Psoas muscle (tissue), 8 donors: Measurements from ENCODE around the gene ANKRD42. TPM values are rescaled to one million over a fixed set of nuclear protein-coding genes. Genes with fewer than 3 reads are reported as not detected.
A peak's percentile ranks its signal among the peaks of the same experiment; 100 is the strongest.

ENCODE experiments used
- ATAC-seq, 4 donors: fragments of 200-7000 bp; cut with Tn5 transposase; one replicate each; pipeline ENCODE4 v1.9.1; 2020; ENCODE audit warnings: moderate library complexity in 3 of 4, mild to moderate bottlenecking in 2 of 4
- DNase-seq, 2 donors: peaks; one replicate each; pipeline ENCODE4 v3.0.0-alpha.2; 2020
- H3K27ac ChIP-seq: fragments of 200-600 bp; one replicate; pipeline ENCODE4 v1.8.0; 2022
- H3K27me3 ChIP-seq, 3 donors: fragments of 200-600 bp in 1 of 3; one replicate each; pipeline versions ENCODE4 v1.6.1 to v1.8.0; 2013 to 2022; ENCODE audit warnings: low read length in 2 of 3, mild to moderate bottlenecking in 2 of 3, moderate library complexity in 1 of 3; ENCODE audit not compliant: insufficient read depth in 3 of 3
- H3K36me3 ChIP-seq, 2 donors: fragments of 200-600 bp in 1 of 2; one replicate each; pipeline versions ENCODE4 v1.6.1 to v1.8.0; 2013 to 2022; ENCODE audit warnings: low read depth in 1 of 2, mild to moderate bottlenecking in 1 of 2, moderate library complexity in 1 of 2; ENCODE audit not compliant: insufficient read depth in 1 of 2
- H3K4me1 ChIP-seq: fragments of 200-600 bp; one replicate; pipeline ENCODE4 v1.8.0; 2022
- H3K4me3 ChIP-seq: fragments of 200-600 bp; one replicate; pipeline ENCODE4 v1.8.0; 2022; ENCODE audit warnings: mild to moderate bottlenecking
- H3K9me3 ChIP-seq: fragments of 200-600 bp; one replicate; pipeline ENCODE4 v1.8.0; 2022
- WGBS, 3 donors: extraction: QIAGEN DNeasy Blood & Tissue Kit; methylation state at CpG; one replicate each; pipeline versions ENCODE4 v1.1.6 to v1.1.7; 2013; 5-methylcytosine and 5-hydroxymethylcytosine counted together
- intact Hi-C, 2 donors: fragments of 100-400 bp; cut with DNase I; formaldehyde crosslinking; loops; one replicate each; pipeline versions ENCODE4 v1.11.0 to v1.14.2; 2022
- long read RNA-seq, 2 donors: library from polyadenylated mRNA; unstranded; transcript quantifications; one replicate each; pipeline ENCODE4 v2.0.0, GENCODE V29; 2021
- polyA plus RNA-seq, 3 donors: library from polyadenylated mRNA; stranded (reverse); fragments of 200-250 nt; gene quantifications; one replicate each; pipeline ENCODE4 v1.2.3, GENCODE V29; 2013
- total RNA-seq, 4 donors: library from RNA; stranded (reverse); fragmentation: NEBNext Ultra II Directional in 2 of 4; extraction: Animal tissue kit (Norgen Biotek cat#: 25700) in 2 of 4; gene quantifications; one replicate each; pipeline versions ENCODE4 v1.2.1 to v1.2.4, GENCODE V29; 2021 to 2023
- TF ChIP-seq, protein P1 (sequence below): fragments of 200-600 bp; IDR thresholded peaks from one replicate; pipeline ENCODE4 v1.8.0; 2022; ENCODE audit warnings: antibody characterized with exemption
- donor health status: healthy with polysubstance abuse.
- donor health status: DM: no; HTN: no; CAD: no; lungs with moderate emphysema.
- donor health status: Bipolar disorder and iron deficiency.
- donor health status: healthy.
- donor health status: DM: yes; HTN: yes; CAD: no.
- donor health status: DM: no; HTN: no; CAD: no.
- donor health status: DM: no; HTN: no; CAD: no.
- donor health status: DM: yes; HTN: yes; CAD: no.

The ANKRD42 gene
- 1 to 10 TPM; 3.6 to 4.6 (median 3.7) TPM for total RNA-seq
- polyA plus RNA-seq = 1 to 10 TPM; 1.6 to 9.1 (median 3.0) TPM
- long read RNA-seq, donor 1, partial matches to known transcripts = 1 of 3 reads
- long read RNA-seq, donor 1, other reads (novel, unspliced or antisense) = 2 of 3 reads
- long read RNA-seq, donor 2, full-length matches to known transcripts = 5 of 9 reads
- long read RNA-seq, donor 2, partial matches to known transcripts = 0 of 9 reads
- long read RNA-seq, donor 2, other reads (novel, unspliced or antisense) = 4 of 9 reads

DNA sequence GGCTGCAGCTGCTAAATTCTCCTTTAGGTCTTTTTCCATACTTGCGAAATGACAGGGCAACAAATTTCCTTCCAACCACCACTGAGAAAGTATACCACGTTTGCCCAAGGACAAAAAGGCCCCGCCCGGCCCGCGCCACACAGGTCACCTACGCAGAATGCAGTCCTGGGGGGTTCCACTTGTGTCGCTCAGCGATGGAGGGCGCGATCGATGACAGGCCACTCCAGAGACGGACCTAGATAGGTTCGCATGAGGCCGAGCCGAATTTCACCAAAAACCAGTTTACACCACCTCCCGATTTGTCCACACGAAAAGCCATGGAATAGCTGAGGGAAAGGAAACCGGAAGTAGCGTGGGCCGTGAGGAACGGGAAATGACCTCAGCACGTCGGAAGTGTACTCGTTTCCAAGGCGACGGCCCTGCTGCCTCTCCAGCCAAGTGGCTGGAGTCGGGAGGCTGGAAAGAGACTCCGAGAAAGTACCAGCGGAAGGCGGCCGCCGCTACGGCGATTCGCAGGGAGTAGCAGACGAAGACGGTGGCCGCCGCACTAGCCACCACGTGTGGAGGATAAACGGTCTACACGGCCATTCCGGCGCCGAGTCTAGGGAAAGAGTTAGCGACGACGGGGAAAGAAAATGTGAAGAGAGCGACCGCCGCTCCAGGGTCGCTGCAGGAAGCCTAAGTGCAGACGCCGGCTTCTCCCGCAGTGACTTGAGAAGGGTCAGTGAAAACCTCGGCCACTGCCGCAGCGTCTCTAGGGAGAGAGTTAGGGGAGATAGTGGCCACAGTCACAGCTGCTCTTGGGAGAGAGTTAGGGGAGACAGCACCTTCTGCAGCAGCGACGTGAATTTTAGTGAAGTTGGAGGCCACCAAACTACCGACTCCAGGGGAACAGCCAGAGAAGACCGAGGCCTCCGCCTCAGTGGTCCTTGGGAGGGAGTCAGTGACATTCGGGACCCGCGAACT is at the start of gene ANKRD42:
Gene ANKRD42, plus strand, starts transcription at position 398 of the 966 bp plus-strand sequence. CDS start 959 bp downstream, outside the sequence.
- Histone ChIP-seq H3K27me3 (no peaks in the 10 kb centered on the region), H3K27ac (peak within 1 kb of the TSS; percentile 88), H3K36me3 (peaks cover 3 to 44% of the 10 kb centered on the region in 2 donors), H3K4me3 (peak within 1 kb of the TSS; percentile 86), H3K4me1 (peaks cover 22% of the 10 kb centered on the region), H3K9me3 (no peaks in the 10 kb centered on the region)
- ATAC-seq (peak; percentile 96 to 98 (median 97)), DNase-seq (peak; percentile 91 to 96)
- intact Hi-C loops = loop anchor here (5.0 kb wide), 3 partner anchors 36 to 291 kb away; partner anchors contain the start of genes PCF11 (in 2 of the 2), DDIAS (in 1 of the 2), PRCP (in 1 of the 2) and RAB30 (in 1 of the 2)
- TF ChIP-seq, protein P1, sequence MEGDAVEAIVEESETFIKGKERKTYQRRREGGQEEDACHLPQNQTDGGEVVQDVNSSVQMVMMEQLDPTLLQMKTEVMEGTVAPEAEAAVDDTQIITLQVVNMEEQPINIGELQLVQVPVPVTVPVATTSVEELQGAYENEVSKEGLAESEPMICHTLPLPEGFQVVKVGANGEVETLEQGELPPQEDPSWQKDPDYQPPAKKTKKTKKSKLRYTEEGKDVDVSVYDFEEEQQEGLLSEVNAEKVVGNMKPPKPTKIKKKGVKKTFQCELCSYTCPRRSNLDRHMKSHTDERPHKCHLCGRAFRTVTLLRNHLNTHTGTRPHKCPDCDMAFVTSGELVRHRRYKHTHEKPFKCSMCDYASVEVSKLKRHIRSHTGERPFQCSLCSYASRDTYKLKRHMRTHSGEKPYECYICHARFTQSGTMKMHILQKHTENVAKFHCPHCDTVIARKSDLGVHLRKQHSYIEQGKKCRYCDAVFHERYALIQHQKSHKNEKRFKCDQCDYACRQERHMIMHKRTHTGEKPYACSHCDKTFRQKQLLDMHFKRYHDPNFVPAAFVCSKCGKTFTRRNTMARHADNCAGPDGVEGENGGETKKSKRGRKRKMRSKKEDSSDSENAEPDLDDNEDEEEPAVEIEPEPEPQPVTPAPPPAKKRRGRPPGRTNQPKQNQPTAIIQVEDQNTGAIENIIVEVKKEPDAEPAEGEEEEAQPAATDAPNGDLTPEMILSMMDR = no peak
- WGBS, 3 donors = 0 to 1% (median 0%) methylated on average over 67 of the region's 67 CpGs

DNA sequence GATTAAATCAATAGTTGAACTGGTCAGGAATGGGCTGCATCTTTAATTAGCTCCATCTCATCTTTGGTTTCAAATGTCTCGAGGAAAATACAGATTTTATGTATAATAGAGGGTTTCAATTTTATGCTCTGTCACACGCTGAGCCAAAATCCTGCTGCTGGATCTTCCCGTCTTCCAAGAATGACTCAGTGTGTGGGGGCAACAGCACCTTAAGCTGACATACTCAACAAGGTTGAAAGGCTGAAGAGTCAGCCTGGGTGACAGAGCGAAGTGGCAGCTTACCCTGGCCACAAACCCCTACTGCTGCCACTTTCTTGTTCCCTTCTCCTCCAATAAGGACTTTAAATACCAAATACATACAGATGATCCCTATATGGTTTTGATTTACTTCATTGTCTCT is 45.6 kb upstream of the ANKRD42 start:
- H3K4me1 ChIP-seq = no peaks in the 10 kb centered on the region
- H3K27ac ChIP-seq = no peak overlapping the region
- H3K4me3 ChIP-seq = no peak overlapping the region
- TF ChIP-seq, protein P1 = no peak
- H3K36me3 ChIP-seq = no peaks in the 10 kb centered on the region
- intact Hi-C loops = no loop called here
- H3K9me3 ChIP-seq = no peaks in the 10 kb centered on the region
- DNase-seq (no peak), ATAC-seq (no peak)
- H3K27me3 ChIP-seq = no peaks in the 10 kb centered on the region
- 67 to 74% (median 71%) methylated on average over 4 of the region's 4 CpGs for WGBS, 3 donors

DNA sequence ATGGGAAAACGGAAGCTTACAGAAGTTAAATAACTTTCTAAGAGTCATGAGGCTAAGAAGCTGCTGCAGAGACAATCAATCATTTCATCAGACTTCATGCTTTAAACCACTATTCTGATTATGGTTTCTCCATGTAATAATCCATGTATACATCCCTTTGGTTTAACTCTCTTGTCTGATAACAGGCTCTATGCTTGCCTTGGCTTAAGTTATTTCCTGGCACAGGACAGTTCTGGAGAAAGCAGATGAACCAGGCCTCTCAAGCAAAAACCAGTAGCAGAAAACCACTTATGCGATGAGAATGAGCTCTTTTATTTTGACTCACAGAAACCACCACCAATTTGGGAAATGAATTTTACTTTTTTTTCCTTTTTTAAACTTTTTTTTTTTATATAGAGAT is 43.1 kb upstream of the ANKRD42 start:
- no peak overlapping the region for H3K4me3 ChIP-seq
- no peak for ATAC-seq
- WGBS, 3 donors = 91 to 96% (median 94%) methylated on average over 2 of the region's 2 CpGs
- H3K27ac ChIP-seq = no peak overlapping the region
- TF ChIP-seq, protein P1 = no peak
- no peaks in the 10 kb centered on the region for H3K36me3 ChIP-seq
- no peaks in the 10 kb centered on the region for H3K27me3 ChIP-seq
- H3K4me1 ChIP-seq = no peaks in the 10 kb centered on the region
- intact Hi-C loops = loop anchor here in 1 of 2 donors (5.0 kb wide), 1 partner anchor 48 kb away; no protein-coding TSS in a partner anchor
- H3K9me3 ChIP-seq = no peaks in the 10 kb centered on the region
- no peak for DNase-seq

DNA sequence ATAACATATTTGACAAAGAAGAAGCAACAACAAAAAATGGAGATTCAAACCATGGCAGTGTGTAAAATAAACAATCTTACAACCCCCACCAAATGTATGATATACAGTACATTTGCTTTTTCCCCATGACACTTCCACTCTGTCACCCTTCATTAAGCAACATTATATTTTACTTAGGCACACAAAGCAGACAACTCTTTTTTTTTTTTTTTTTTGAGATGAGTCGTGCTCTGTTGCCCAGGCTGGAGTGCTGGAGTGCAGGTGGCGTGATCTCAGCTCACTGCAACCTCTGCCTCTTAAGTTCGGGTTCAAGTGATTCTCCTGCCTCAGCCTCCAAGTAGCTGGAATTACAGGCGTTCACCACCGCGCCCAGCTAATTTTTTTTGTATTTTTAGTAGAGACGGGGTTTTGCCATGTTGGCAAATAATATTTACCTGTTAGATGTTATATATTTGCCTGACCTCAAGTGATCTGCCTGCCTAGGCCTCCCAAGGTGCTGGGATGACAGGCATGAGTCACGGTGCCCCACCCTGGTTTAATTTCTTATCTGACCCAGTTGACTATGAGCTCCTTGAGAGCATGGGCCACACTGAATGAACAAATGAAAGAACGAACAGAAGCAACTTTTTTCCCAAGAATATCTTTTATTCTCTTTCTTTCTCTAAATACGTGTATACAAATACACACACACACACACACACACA is 42.1 kb upstream of the ANKRD42 start:
- DNase-seq = no peak
- H3K4me3 ChIP-seq = no peak overlapping the region
- WGBS, 3 donors = 88 to 91% (median 90%) methylated on average over 10 of the region's 10 CpGs
- H3K27me3 ChIP-seq = no peaks in the 10 kb centered on the region
- no peaks in the 10 kb centered on the region for H3K9me3 ChIP-seq
- H3K36me3 ChIP-seq = no peaks in the 10 kb centered on the region
- no peak for ATAC-seq
- H3K27ac ChIP-seq = no peak overlapping the region
- intact Hi-C loops = loop anchor here in 1 of 2 donors (5.0 kb wide), 1 partner anchor 49 kb away; no protein-coding TSS in a partner anchor
- TF ChIP-seq, protein P1 = no peak
- H3K4me1 ChIP-seq = no peaks in the 10 kb centered on the region
